HG02642 (cell line): ENCODE data around the gene STAP2.

Source experiments
- ATAC-seq: cut with Tn5 transposase; IDR thresholded peaks from one replicate; pipeline ENCODE4 v1.9.1; 2021; ENCODE audit warnings: mild to moderate bottlenecking; ENCODE audit not compliant: unreplicated experiment, poor library complexity

Gene STAP2

DNA sequence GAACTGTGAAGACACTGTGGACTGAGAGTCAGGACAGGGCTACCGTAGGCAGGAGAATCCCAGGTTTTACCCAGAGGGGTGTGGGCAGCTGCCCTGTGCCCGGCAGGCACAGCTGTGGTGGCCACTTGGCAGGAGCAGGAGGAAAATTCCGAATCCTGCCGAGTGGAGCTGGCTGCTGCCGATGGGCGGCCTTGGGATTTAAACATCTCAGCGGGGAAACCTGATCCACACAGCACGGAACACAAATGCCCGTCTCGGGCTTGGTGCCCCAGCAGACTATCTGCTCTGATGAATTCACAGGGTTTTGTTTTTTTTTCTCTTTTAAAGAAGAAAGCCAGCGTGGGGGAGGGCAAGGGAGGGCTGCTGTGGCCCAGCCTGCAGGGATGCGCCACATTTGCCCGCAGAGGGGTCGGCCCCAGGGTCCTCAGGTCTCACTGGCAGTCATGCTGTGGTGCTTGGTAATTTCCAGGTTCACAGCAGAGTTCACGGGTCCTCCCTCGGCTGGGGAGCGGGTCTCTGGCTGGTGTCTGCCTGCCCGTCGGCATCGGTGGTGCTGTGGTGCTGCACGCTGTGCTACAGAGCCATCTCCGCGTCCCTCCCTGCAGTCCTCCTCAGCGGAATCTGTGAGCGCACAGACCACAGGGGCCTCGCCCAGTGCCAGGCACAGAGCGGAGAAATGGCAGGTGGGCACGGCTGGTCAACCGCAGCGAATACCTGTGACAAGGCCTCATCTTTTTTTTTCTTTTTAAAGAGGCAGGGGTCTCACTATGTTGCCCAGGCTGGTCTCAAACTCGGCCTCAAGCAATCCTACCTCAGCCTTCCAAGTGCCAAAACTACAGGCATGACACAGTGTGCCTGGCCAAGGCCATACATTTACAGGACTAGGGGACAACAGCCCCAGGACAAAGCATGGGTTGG lies 32.9 kb upstream of the STAP2 start:
- ATAC-seq, result no peak

DNA sequence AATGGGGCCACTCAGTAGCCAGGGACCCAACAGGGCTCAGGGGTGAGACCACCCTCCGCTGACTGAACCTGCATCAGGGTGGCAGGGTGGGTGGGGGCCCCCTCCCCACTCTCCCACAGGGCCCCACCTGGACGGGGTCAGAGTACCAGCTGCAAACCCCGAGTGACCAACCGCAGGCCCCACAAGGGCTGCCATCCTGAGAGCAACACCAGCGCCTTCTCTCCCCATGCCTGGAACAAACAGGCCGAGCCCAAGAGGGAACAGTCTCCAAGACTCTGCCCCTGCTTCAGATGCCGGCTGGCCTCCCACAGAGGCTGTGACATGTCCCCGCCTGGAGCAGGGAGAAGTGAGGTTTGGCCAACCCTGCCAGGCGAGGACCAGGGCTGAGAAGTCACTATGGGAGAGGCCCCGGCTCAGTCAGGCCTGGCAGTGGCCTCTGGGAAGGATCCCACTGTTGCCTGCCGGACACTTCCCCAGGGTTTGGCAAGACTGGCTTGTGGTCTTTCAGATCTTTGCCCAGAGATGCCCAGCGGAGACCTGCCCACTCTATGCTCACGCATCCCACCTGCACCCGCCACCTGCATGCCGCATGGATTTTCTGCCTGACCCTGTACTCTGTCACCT lies 31.9 kb upstream of the STAP2 start:
- no peak for ATAC-seq

DNA sequence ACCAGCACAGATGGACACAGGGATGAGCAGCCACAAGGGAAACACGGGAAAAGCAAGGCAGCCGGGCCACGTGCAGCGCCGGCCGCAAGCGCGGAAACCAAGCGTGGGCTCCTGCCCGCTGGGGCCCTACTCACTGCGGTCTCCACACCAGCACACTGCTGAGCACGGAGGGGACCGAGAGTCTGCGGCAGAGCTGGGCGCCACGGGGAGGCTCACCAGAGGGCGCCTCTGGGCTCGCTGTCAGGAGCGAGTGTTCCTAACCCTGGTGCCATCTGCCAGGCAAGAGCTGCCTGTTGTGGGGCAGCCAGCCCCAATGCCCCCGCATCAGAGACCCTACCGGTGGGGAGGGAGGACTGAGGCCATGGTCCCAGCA lies 31.2 kb upstream of the STAP2 start:
- ATAC-seq, result peak; percentile 50

- ATAC-seq, result peak; percentile 57
These were observed 30.7 kb upstream of the STAP2 start for GRCh38 chr19:4369109-4369887.

GRCh38 chr19:4368128-4368820 lies 29.6 kb upstream of the STAP2 start:
- ATAC-seq, result no peak

DNA sequence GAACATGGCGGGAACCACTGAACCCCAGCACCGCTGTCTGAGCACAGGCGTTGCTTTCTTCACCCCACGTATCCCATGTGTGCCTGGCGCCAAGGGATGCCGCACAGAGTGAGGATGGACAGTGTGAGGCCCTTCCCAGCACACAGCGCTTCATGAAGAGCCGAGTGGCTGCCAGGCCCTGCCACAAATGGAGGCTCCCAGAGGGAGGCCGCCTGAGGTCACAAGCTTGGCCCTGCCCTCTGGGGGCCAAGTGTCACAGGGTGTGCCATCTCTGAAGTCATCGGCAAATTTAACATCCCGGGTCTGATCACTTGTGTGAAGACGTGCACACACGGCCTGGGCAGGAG lies 29.1 kb upstream of the STAP2 start:
- ATAC-seq, result no peak

DNA sequence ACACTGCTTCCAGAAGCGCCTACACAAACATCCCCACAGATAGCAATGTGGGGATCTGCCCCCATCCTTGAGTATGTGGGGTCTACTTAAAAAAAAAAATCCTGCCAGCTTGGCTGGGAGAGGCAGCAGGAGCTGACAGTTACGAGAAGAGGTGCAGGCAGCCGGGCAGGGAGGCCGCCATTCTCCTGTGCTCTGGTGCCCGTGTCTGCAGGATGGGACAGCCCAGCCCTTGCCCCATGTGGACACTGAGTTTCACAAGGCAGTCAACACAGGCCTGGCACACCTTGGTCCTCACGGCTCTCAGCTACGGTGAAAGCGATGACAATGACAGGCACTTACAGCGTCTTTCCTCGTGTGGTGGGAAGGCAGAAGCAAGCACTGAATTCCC lies 28.7 kb upstream of the STAP2 start:
- ATAC-seq, result no peak

DNA sequence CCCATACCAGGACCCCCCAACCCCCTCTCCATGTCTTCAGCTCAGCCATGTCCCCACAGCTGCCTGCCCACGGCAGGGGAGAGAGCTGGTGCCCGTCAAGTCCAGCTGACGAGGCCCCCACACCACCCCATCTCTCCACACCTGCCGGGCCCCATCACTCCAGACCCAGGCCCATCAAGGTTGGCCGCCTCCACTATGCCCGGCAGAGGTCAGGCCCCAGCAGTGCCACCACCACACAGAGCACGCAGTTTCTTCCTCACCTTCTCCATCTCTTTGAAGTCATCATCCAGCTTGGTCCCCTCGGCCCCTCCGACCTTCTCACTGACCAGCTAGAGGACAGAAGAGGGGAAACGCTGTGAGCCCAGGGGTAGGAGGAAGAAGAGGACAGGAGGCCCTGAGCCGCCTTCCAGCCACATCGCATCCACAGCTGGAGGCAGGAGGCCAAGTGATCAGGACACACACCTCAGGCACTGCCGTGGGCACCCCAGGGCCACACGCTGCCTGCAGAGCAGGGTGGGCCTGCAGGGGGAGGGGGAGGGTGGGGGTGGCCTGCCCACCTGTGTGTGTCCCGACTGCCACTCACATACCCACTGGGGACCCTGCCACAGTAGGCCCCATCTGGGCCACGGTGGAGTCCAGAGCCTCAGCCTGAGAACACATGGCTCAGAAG lies 28.2 kb upstream of the STAP2 start:
- ATAC-seq, result no peak

- ATAC-seq, result no peak
These were observed 27.4 kb upstream of the STAP2 start for GRCh38 chr19:4365791-4366665.

- ATAC-seq, result no peak
These were observed 26.7 kb upstream of the STAP2 start for GRCh38 chr19:4365341-4365740.

DNA sequence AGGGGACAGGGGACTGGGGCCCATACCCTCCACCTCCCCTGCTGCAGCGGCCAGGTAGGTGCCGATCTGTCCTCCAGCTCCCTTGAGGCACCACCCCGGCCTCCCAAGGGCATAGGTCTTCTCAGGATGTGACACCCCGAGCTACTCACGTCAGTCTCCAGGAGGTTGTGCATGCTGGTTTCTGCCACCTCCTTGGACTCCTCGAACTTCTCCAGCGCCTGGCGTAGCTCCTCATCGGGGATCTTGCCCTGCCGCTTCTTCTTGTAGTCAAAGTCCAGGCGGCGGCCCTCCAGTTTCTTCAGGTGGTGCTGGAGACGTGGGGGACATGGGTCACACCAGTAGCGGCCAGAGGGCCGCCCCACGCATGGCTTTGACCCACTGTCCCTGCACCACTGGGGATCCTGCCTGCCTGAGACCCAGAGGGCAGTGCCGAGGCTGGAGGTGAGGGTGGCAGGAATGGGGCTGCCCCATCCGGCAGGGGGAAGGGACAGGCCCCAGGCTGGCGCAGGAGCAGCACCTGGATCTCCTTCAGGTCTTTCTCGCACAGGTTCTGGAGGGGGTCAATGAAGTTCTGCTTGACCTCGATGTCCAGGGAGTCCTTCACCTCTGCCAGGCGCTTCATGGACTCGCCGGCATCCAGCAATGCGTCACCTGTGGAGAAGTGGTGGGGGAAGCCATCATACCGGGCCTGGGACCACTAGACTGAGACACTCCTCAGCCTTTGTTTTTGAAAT lies 25.1 kb upstream of the STAP2 start:
- ATAC-seq, result no peak

DNA sequence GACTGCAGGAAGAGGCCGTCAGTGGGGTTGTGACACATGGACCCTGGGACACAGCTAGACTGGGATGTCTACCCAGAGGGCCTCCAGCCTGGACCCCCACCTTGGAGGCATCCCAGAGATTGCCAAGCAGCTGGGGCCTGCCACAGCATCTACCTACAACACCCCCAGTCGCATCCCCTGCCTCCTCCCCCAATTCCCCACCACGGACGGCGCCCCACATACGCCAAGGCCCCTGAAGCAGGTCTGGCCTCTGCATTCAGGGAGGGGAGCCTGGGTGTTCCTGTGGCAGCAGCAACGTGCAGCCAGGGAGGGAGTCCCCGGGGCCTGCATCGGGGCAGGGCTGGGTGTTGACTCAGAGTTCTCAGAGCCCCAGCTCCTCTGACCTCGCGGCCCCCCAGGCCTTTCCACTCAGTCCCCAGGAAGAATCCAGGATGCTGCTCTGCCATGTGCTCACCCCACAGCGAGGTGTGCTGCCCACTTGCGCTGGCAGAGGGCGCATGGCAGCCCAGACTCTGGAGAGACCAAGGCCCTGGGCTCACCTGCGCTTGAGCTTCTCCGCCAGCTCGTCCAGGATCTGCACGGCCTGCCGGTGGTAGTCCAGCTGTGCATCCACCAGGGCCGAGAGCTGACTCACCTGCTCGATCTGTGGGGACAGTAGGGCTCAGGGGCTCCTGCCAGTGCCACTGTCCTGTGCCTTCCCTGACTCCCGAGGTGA lies 24.4 kb upstream of the STAP2 start:
- ATAC-seq, result no peak

GRCh38 chr19:4362101-4362828 lies 23.6 kb upstream of the STAP2 start:
- ATAC-seq, result no peak

- no peak for ATAC-seq
These were observed 22.8 kb upstream of the STAP2 start for GRCh38 chr19:4361152-4362046.

DNA sequence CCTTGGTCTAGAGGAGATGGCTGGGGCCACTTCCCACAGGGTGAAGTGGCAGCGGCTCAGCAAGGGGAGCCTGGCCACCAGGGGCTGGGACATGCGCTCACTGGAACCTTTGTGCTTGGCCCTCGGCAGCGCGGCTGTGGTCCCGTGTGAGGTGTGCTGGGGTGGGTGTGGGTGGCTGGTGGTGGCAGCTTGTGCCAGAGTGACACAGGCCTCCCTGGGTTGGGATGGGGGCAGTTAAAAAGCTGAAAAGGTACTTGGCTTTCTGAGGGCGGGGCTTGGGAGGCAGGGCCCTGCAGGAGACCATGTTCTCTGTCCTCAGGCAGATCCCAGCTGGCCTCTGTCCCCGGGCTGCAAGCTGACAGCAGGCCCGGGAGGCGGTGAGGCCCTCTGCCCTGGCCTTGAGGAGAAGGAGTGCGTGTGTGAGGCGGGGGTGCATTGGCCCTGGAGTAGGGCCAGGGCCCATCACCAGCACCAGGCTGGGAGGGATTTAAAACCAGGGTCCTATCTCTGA lies 22.1 kb upstream of the STAP2 start:
- no peak for ATAC-seq

DNA sequence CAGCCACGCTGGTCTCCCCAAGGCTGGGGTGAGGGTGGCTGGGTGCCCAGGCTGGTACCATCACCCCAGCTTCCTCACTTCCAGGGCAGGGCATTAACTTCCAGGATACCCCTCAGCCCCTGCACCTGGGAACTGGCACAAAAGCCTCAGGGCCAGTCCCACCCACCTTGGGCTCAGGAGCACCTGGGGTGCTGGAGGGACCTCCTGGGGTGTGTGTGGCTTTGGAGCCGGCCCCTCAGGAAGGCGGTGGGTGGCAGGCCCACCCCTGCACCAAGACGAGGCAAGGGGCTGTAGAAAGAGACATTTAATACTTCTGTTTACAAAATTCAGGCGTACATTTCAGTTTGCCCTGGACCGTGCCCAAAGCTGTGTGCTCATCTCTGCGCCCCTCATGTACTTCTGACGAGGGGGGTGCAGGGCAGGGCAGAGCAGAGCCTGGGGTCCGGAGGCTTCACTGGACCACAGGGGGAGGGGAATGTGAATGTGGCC lies 21.5 kb upstream of the STAP2 start:
- no peak for ATAC-seq
